ENCODE results near the gene DDX39B. TPM values are rescaled to one million over a fixed set of nuclear protein-coding genes. Genes with fewer than 3 reads are reported as not detected.

DDX39B gene
- total RNA-seq, 1 donor from 2014 or later, result 294 TPM

DNA sequence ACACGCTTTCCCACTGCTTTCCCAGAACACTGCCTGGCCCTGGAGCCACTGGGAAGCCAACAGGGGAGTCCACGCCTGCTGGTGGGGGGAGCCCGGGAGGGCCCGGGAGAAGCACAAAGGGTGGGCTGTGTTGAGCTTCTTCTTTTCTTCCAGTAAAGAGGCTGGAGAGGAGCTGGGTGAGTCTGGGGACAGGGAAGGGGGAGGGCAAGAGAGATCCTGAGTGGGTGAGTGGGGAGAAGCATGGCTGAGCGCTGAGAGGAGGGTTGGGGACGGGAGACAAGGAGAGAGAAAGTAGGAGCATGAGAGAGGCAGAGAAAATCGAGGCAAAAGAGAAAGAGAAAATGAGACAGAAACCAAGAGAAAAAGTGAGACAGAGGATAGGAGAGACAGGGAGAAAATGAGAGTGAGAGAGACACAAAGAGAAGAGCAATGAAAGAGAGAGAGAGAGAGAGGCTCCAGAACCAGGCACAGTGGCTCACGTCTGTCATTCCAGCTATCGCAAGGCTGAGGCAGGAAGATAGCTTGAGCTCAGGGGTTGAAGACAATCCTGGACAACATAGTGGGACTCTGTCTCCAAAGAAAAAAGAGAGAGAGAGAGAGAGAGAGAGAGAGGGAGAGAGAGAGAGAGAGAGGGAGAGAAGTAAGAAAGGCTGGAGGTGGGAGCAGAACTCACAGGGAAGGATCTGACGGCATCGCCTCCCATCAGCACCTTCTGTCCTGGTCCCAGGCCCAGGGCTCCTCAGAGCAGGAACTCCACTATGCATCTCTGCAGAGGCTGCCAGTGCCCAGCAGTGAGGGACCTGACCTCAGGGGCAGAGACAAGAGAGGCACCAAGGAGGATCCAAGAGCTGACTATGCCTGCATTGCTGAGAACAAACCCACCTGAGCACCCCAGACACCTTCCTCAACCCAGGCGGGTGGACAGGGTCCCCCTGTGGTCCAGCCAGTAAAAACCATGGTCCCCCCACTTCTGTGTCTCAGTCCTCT, 46.3 kb upstream of the DDX39B start:
- Histone ChIP-seq H3K79me2 (ENCODE audit: insufficient read depth, low read length) (no peaks in the 10 kb centered on the region), H3K4me2 (ENCODE audit: low read length) (no peak overlapping the region), H3K36me3 (ENCODE audit: insufficient read depth, low read length) (no peaks in the 10 kb centered on the region), H2AFZ (ENCODE audit: low read depth, low read length) (no peak overlapping the region), H4K20me1 (ENCODE audit: insufficient read depth, low read length) (no peaks in the 10 kb centered on the region), H3K27ac (ENCODE audit: low read depth, low read length) (no peak overlapping the region), H3K9me3 (ENCODE audit: insufficient read depth, low read depth, low read length) (no peaks in the 10 kb centered on the region), H3K9ac (ENCODE audit: low read length) (no peak overlapping the region), H3K4me3 (ENCODE audit: insufficient read depth, low read depth, low read length) (no peak overlapping the region), H3K27me3 (ENCODE audit: insufficient read depth, low read length) (no peaks in the 10 kb centered on the region), H3K4me1 (ENCODE audit: insufficient read depth, low read length) (no peaks in the 10 kb centered on the region)
- no peaks in the 10 kb centered on the region for H3K36me3 Mint-ChIP-seq (ENCODE audit: low read depth, unreplicated experiment)
- H3K4me1 Mint-ChIP-seq (ENCODE audit: low read depth, unreplicated experiment), result no peaks in the 10 kb centered on the region
- H3K9me3 Mint-ChIP-seq (ENCODE audit: unreplicated experiment), result no peaks in the 10 kb centered on the region
- H3K27me3 Mint-ChIP-seq (ENCODE audit: low read depth, unreplicated experiment), result peaks cover 8% of the 10 kb centered on the region
- H3K4me3 Mint-ChIP-seq (ENCODE audit: unreplicated experiment), result no peak overlapping the region
- FAIRE-seq (no peak), DNase-seq (ENCODE audit: low read depth) (no peak)
- no peak overlapping the region for H3K27ac Mint-ChIP-seq (ENCODE audit: unreplicated experiment)
- no peak for TF ChIP-seq EZH2 (IDR thresholded peaks at IDR 0.05; ENCODE audit: insufficient read depth, low read length)
- TF ChIP-seq, protein P1, sequence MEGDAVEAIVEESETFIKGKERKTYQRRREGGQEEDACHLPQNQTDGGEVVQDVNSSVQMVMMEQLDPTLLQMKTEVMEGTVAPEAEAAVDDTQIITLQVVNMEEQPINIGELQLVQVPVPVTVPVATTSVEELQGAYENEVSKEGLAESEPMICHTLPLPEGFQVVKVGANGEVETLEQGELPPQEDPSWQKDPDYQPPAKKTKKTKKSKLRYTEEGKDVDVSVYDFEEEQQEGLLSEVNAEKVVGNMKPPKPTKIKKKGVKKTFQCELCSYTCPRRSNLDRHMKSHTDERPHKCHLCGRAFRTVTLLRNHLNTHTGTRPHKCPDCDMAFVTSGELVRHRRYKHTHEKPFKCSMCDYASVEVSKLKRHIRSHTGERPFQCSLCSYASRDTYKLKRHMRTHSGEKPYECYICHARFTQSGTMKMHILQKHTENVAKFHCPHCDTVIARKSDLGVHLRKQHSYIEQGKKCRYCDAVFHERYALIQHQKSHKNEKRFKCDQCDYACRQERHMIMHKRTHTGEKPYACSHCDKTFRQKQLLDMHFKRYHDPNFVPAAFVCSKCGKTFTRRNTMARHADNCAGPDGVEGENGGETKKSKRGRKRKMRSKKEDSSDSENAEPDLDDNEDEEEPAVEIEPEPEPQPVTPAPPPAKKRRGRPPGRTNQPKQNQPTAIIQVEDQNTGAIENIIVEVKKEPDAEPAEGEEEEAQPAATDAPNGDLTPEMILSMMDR (IDR thresholded peaks at IDR 0.05; ENCODE audit: insufficient read depth, low read depth, low read length), result no peak

DNA sequence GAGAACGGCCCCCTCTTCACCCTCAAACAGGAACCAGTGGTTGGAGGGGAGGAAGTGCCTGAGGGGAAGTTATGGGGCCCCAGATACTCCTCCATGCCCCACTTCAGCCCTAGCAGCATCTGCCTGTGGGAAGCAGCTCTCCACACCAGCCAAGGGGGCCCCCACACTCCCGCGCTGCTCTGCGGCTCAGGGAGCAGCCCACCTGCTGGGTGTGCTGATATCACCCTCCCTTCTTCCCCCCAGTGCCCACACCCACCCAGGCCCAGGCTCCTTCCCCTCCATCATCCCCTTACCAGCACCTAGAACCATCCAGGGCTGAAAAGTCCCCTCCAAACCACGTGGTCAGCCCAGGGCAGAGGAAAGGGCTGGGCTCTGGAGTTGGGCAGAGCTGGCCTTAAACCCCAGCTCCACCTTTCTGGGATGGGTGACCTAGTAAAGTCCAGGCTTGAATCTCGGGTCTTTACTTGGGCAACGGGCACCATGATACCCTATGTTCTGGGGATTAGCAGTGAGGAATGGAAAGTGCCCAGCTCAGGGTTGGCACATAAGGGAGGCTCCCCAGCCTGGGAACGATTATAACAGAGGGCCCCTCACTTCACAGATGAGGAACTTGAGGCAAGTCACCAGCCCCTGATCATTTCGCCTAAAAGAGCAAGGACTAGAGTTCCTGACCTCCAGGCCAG, 44.9 kb upstream of the DDX39B start:
- Histone ChIP-seq H3K36me3 (ENCODE audit: insufficient read depth, low read length) (no peaks in the 10 kb centered on the region), H3K4me3 (ENCODE audit: insufficient read depth, low read depth, low read length) (no peak overlapping the region), H3K9ac (ENCODE audit: low read length) (no peak overlapping the region), H3K4me1 (ENCODE audit: insufficient read depth, low read length) (no peaks in the 10 kb centered on the region), H3K27me3 (ENCODE audit: insufficient read depth, low read length) (no peaks in the 10 kb centered on the region), H3K79me2 (ENCODE audit: insufficient read depth, low read length) (no peaks in the 10 kb centered on the region), H3K4me2 (ENCODE audit: low read length) (no peak overlapping the region), H3K27ac (ENCODE audit: low read depth, low read length) (no peak overlapping the region), H4K20me1 (ENCODE audit: insufficient read depth, low read length) (no peaks in the 10 kb centered on the region), H2AFZ (ENCODE audit: low read depth, low read length) (no peak overlapping the region), H3K9me3 (ENCODE audit: insufficient read depth, low read depth, low read length) (no peaks in the 10 kb centered on the region)
- peaks cover 3% of the 10 kb centered on the region for H3K4me1 Mint-ChIP-seq (ENCODE audit: low read depth, unreplicated experiment)
- H3K4me3 Mint-ChIP-seq (ENCODE audit: unreplicated experiment), result no peak overlapping the region
- H3K27ac Mint-ChIP-seq (ENCODE audit: unreplicated experiment), result no peak overlapping the region
- no peaks in the 10 kb centered on the region for H3K36me3 Mint-ChIP-seq (ENCODE audit: low read depth, unreplicated experiment)
- no peak for TF ChIP-seq EZH2 (IDR thresholded peaks at IDR 0.05; ENCODE audit: insufficient read depth, low read length)
- TF ChIP-seq, protein P1 (IDR thresholded peaks at IDR 0.05; ENCODE audit: insufficient read depth, low read depth, low read length), result no peak
- DNase-seq (ENCODE audit: low read depth), result no peak
- no peaks in the 10 kb centered on the region for H3K9me3 Mint-ChIP-seq (ENCODE audit: unreplicated experiment)
- H3K27me3 Mint-ChIP-seq (ENCODE audit: low read depth, unreplicated experiment), result peaks cover 8% of the 10 kb centered on the region
- no peak for FAIRE-seq

All from astrocyte (in vitro differentiated cells and primary cell).